ENCODE data around the gene ST8SIA4.

Gene ST8SIA4

DNA sequence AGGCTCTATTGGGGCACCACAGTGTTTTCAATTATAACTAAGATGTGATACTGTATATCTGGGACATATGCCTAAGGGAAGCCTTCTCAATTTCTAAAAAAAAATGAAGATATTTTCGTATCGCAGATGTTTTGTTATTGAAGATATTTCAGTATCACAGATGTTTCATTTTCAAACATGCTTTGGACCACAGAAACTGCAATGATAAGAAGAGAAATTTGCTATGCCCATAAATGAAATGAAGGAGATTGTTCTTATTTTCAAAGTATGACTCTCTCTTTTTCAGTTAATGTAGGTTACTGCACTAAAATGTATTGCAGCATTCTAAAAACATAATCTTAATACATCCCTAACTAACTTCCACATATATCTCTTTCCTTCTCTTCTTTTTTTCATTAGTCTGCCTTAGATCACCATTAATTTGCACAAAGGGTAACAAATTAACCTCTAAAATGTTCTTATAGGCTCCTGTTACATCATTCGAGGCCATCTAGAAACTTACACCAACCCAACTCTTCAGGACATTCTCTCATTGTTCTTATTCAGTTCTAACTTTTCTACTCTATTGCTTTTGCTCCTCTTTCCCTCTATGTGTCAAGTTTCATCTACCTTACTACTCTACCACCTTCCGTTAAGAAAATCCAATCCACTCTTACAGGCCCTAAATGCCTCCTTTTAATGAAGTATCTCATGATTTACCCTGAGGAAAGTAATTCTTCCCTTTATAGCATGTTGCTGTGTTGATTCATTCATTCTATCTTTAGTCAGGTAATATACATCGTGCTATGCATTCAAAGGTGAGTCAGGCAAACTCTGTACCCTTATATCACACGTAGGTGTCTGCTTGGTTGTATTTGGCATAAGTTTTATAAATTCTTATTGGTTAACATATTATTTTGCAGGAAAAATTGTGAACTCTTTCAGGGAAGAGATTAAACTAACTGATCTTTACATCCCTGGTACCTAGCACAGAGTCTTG lies 70.5 kb downstream of the ST8SIA4 start:
- H3K36me3 ChIP-seq (replicated peaks; ENCODE audit: insufficient read depth, low read length) = no peaks in the 10 kb centered on the region
- H3K27me3 ChIP-seq (replicated peaks; ENCODE audit: insufficient read depth, low read length) = no peaks in the 10 kb centered on the region
- H3K9me2 ChIP-seq (replicated peaks; ENCODE audit: insufficient read depth, low read length) = no peaks in the 10 kb centered on the region
- H3K4me3 ChIP-seq (ENCODE audit: low read length) = peak overlapping the region; percentile 6; the same call in 1 of the 2 replicates
- peaks cover 32% of the 10 kb centered on the region for H3K4me1 ChIP-seq (ENCODE audit: low read length)
- peak; percentile 51 for DNase-seq
- H2AFZ ChIP-seq (ENCODE audit: low read length) = no peak overlapping the region
- H3F3A ChIP-seq (ENCODE audit: insufficient read depth, low read length) = peaks cover 20% of the 10 kb centered on the region
- peaks cover 54% of the 10 kb centered on the region for H3K79me2 ChIP-seq (ENCODE audit: low read length)
- peak overlapping the region; percentile 41; the same call in 1 of the 2 replicates for H3K27ac ChIP-seq (ENCODE audit: low read length)
- no peaks in the 10 kb centered on the region for H4K20me1 ChIP-seq (ENCODE audit: insufficient read depth, low read length)
- no peaks in the 10 kb centered on the region for H3K9me3 ChIP-seq (replicated peaks; ENCODE audit: insufficient read depth, low read length)
- TF ChIP-seq EZH2phosphoT487 (IDR thresholded peaks at IDR 0.05; ENCODE audit: low read length) (no peak), EZH2 (optimal IDR thresholded peaks at IDR 0.05; ENCODE audit: low read depth, low read length) (no peak), CTCF (IDR thresholded peaks at IDR 0.05; ENCODE audit: low read length) (no peak)
- peak overlapping the region; percentile 61 for H3K4me2 ChIP-seq (ENCODE audit: low read depth, low read length)
- H3K9ac ChIP-seq (ENCODE audit: low read length) = no peak overlapping the region

GRCh38 chr5:100828898-100829356 lies 74.2 kb downstream of the ST8SIA4 start:
- Histone ChIP-seq H3K9me3 (replicated peaks; ENCODE audit: insufficient read depth, low read length) (no peaks in the 10 kb centered on the region), H2AFZ (ENCODE audit: low read length) (no peak overlapping the region), H3K4me2 (ENCODE audit: low read depth, low read length) (no peak overlapping the region), H3K9me2 (replicated peaks; ENCODE audit: insufficient read depth, low read length) (no peaks in the 10 kb centered on the region), H3K36me3 (replicated peaks; ENCODE audit: insufficient read depth, low read length) (no peaks in the 10 kb centered on the region), H3K79me2 (ENCODE audit: low read length) (peaks cover 41% of the 10 kb centered on the region), H3K9ac (ENCODE audit: low read length) (no peak overlapping the region), H4K20me1 (ENCODE audit: insufficient read depth, low read length) (no peaks in the 10 kb centered on the region), H3K27ac (ENCODE audit: low read length) (no peak overlapping the region), H3F3A (ENCODE audit: insufficient read depth, low read length) (peaks cover 18% of the 10 kb centered on the region), H3K27me3 (replicated peaks; ENCODE audit: insufficient read depth, low read length) (no peaks in the 10 kb centered on the region), H3K4me3 (ENCODE audit: low read length) (no peak overlapping the region), H3K4me1 (ENCODE audit: low read length) (peaks cover 41% of the 10 kb centered on the region)
- TF ChIP-seq CTCF (IDR thresholded peaks at IDR 0.05; ENCODE audit: low read length) (no peak), EZH2phosphoT487 (IDR thresholded peaks at IDR 0.05; ENCODE audit: low read length) (no peak)
- no peak for DNase-seq

DNA sequence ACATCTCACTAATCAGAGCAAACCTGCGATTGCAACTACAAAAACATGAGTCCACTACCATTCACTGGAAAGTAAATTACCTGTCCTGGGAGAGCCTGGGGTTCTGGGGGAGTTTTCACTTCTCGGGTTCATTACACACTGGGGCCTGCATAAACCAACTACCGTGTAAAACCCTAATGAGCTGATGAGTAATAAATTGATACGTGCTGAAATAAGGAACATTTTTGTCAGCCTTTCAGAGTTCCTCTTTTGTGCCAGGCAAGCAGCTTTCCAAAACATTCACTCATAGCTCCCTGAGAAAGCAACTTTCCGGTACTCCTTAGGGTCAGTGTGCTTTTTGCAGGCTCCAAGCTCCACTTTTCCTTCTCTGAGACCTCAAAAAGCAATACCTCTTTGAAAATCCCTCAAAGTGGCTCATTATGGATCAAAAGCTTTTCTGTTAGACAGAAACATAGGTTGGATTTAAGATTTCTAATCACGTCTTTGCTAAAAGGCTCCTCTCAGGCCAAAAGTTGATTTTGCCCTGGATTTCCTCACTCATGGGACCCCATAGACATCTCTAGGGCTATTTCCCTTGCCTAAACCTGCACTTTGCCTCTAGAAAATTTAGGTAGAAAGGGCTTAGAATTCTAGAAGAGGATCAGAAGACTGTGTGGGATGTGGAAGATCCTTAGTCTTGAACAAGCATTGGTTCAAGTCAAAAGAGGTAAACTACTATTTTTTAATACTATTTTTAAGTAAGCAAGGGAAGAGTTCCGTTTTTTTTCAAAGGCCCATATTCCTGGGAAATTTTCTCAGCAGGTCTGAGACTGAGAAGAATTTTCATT lies 74.8 kb downstream of the ST8SIA4 start:
- H3K9me2 ChIP-seq (replicated peaks; ENCODE audit: insufficient read depth, low read length) = no peaks in the 10 kb centered on the region
- TF ChIP-seq CTCF (IDR thresholded peaks at IDR 0.05; ENCODE audit: low read length) = no peak
- no peak for TF ChIP-seq EZH2 (optimal IDR thresholded peaks at IDR 0.05; ENCODE audit: low read depth, low read length)
- no peak for TF ChIP-seq EZH2phosphoT487 (IDR thresholded peaks at IDR 0.05; ENCODE audit: low read length)
- H3K36me3 ChIP-seq (replicated peaks; ENCODE audit: insufficient read depth, low read length) = no peaks in the 10 kb centered on the region
- no peak overlapping the region for H3K4me3 ChIP-seq (ENCODE audit: low read length)
- H3K9ac ChIP-seq (ENCODE audit: low read length) = no peak overlapping the region
- H3K27ac ChIP-seq (ENCODE audit: low read length) = no peak overlapping the region
- no peak overlapping the region for H3K4me2 ChIP-seq (ENCODE audit: low read depth, low read length)
- DNase-seq = no peak
- no peaks in the 10 kb centered on the region for H4K20me1 ChIP-seq (ENCODE audit: insufficient read depth, low read length)
- H3K4me1 ChIP-seq (ENCODE audit: low read length) = peaks cover 34% of the 10 kb centered on the region
- H3F3A ChIP-seq (ENCODE audit: insufficient read depth, low read length) = peaks cover 14% of the 10 kb centered on the region
- H3K79me2 ChIP-seq (ENCODE audit: low read length) = peaks cover 46% of the 10 kb centered on the region
- H3K27me3 ChIP-seq (replicated peaks; ENCODE audit: insufficient read depth, low read length) = no peaks in the 10 kb centered on the region
- H2AFZ ChIP-seq (ENCODE audit: low read length) = no peak overlapping the region
- H3K9me3 ChIP-seq (replicated peaks; ENCODE audit: insufficient read depth, low read length) = no peaks in the 10 kb centered on the region
